Hepatocyte (in vitro differentiated cells): Measurements from ENCODE around the gene ATOH1. TPM values are rescaled to one million over a fixed set of nuclear protein-coding genes. Genes with fewer than 3 reads are reported as not detected.
A peak's percentile ranks its signal among the peaks of the same experiment; 100 is the strongest.

Source experiments
- DNase-seq: peaks from one replicate; pipeline ENCODE4 v3.0.0-alpha.2; 2016; ENCODE audit warnings: low spot score
- H2AFZ ChIP-seq: fragments of 200-600 bp; sonication (generic); 2 replicates; pipeline ENCODE4 v1.6.0; 2016; ENCODE audit warnings: antibody characterized with exemption, mild to moderate bottlenecking
- H3K27ac ChIP-seq: fragments of 200-600 bp; sonication (generic); 2 replicates; pipeline ENCODE4 v1.5.1; 2016; ENCODE audit warnings: mild to moderate bottlenecking
- H3K27me3 ChIP-seq: fragments of 200-600 bp; sonication (generic); 2 replicates; pipeline ENCODE4 v1.6.1; 2016
- H3K36me3 ChIP-seq: fragments of 200-600 bp; sonication (generic); replicated peaks from 2 replicates; pipeline ENCODE4 v1.5.1; 2016; ENCODE audit warnings: low read depth; ENCODE audit not compliant: insufficient read depth
- H3K4me1 ChIP-seq: fragments of 200-600 bp; sonication (generic); 2 replicates; pipeline ENCODE4 v1.5.1; 2016; ENCODE audit warnings: mild to moderate bottlenecking, moderate library complexity; ENCODE audit not compliant: insufficient read depth
- H3K4me2 ChIP-seq: fragments of 200-600 bp; sonication (generic); 2 replicates; pipeline ENCODE4 v1.6.0; 2016
- H3K4me3 ChIP-seq: fragments of 200-600 bp; sonication (generic); 2 replicates; pipeline ENCODE4 v1.5.1; 2016; ENCODE audit warnings: mild to moderate bottlenecking
- H3K79me2 ChIP-seq: fragments of 200-600 bp; sonication (generic); 2 replicates; pipeline ENCODE4 v1.6.0; 2017; ENCODE audit warnings: mild to moderate bottlenecking
- H3K9me2 ChIP-seq: fragments of 200-600 bp; sonication (generic); replicated peaks from 2 replicates; pipeline ENCODE4 v1.6.0; 2017; ENCODE audit warnings: mild to moderate bottlenecking; ENCODE audit not compliant: insufficient read depth
- H3K9me3 ChIP-seq: fragments of 200-600 bp; sonication (generic); 2 replicates; pipeline ENCODE4 v1.5.1; 2016; ENCODE audit warnings: low read depth, mild to moderate bottlenecking
- H4K20me1 ChIP-seq: fragments of 200-600 bp; sonication (generic); 2 replicates; pipeline ENCODE4 v1.6.0; 2016; ENCODE audit warnings: mild to moderate bottlenecking; ENCODE audit not compliant: insufficient read depth, poor library complexity, severe bottlenecking
- EZH2 ChIP-seq: fragments of 200-600 bp; sonication (generic); IDR thresholded peaks from 2 replicates; pipeline ENCODE4 v1.6.1; 2016; ENCODE audit warnings: antibody characterized with exemption, mild to moderate bottlenecking, borderline replicate concordance
- EZH2phosphoT487 ChIP-seq: fragments of 200-600 bp; sonication (generic); IDR thresholded peaks from one replicate; pipeline ENCODE4 v1.6.1; 2018; ENCODE audit warnings: antibody characterized with exemption, mild to moderate bottlenecking, low read depth, moderate library complexity; ENCODE audit not compliant: unreplicated experiment, severe bottlenecking
- WGBS: methylation state at CpG from one replicate; pipeline ENCODE4 v1.1.6; 2016; ENCODE audit warnings: low lambda C conversion rate; ENCODE audit errors: missing lambda C conversion rate; 5-methylcytosine and 5-hydroxymethylcytosine counted together
- polyA plus RNA-seq: library from polyadenylated mRNA; unstranded; fragments of >200 nt; fragmentation: Nextera tagmentation; extraction: Ambion mirVana; gene quantifications from 2 replicates; pipeline ENCODE4 v1.2.1, GENCODE V29; 2016
- total RNA-seq: library from RNA; depleted of rRNA; stranded (reverse); fragments of >200 nt; gene quantifications from 2 replicates; pipeline ENCODE4 v1.2.3, GENCODE V29; 2014
- TF ChIP-seq, protein P1 (sequence below): fragments of 200-600 bp; sonication (generic); IDR thresholded peaks from 2 replicates; pipeline ENCODE4 v1.5.1; 2016; ENCODE audit warnings: antibody characterized with exemption, mild to moderate bottlenecking; ENCODE audit not compliant: poor library complexity

The ATOH1 gene
- total and polyA plus RNA-seq, 2 experiments from 2014 or later: 0.06 to 0.37 TPM

DNA sequence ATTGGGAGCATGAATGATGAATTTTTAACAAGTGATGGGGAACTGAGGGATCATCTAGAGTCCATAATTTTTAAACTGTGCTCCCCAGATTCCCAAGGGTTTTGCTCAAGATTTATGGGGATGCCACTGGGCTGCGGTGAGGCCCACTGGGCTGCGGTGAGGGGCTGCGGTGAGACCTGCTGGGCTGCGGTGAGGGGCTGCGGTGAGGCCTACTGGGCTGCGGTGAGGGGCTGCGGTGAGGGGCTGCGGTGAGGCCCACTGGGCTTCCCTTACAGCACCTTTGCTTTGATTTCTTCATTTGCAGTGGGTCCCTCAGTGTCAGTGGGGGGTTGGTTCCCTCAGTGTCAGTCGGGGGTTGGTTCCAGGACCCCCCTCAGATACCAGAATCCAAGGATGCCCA, 47.4 kb upstream of the ATOH1 start:
- Histone ChIP-seq H3K4me1 (no peaks in the 10 kb centered on the region), H3K9me3 (no peaks in the 10 kb centered on the region), H4K20me1 (no peaks in the 10 kb centered on the region), H3K36me3 (no peaks in the 10 kb centered on the region), H3K4me3 (no peak overlapping the region), H3K27ac (no peak overlapping the region), H3K79me2 (no peaks in the 10 kb centered on the region), H3K4me2 (no peak overlapping the region), H2AFZ (no peak overlapping the region), H3K27me3 (no peaks in the 10 kb centered on the region), H3K9me2 (no peaks in the 10 kb centered on the region)
- no peak for DNase-seq
- WGBS: 97% methylated on average over 8 of the region's 9 CpGs
- TF ChIP-seq EZH2 (no peak), EZH2phosphoT487 (no peak)
- TF ChIP-seq, protein P1, sequence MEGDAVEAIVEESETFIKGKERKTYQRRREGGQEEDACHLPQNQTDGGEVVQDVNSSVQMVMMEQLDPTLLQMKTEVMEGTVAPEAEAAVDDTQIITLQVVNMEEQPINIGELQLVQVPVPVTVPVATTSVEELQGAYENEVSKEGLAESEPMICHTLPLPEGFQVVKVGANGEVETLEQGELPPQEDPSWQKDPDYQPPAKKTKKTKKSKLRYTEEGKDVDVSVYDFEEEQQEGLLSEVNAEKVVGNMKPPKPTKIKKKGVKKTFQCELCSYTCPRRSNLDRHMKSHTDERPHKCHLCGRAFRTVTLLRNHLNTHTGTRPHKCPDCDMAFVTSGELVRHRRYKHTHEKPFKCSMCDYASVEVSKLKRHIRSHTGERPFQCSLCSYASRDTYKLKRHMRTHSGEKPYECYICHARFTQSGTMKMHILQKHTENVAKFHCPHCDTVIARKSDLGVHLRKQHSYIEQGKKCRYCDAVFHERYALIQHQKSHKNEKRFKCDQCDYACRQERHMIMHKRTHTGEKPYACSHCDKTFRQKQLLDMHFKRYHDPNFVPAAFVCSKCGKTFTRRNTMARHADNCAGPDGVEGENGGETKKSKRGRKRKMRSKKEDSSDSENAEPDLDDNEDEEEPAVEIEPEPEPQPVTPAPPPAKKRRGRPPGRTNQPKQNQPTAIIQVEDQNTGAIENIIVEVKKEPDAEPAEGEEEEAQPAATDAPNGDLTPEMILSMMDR: no peak

DNA sequence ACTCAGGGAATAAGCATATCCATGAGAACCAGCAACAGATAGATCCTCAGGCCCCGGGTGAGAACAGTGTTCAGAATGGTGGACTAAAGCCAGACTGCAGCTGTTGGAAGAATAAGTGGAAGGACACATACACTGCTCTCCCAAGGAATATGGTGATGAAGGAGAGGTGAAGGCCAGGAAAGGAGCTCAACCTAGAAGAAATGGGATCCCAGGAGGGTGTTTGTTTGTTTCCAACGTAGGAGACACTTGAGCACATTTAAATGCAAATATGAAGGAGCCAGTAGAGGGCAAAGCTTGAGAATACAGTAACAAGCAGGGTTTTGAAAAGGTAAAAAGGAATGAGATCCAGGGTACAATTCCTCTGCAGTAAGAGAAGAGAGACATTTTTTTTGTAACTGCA, 42.4 kb upstream of the ATOH1 start:
- H3K27ac ChIP-seq: no peak overlapping the region
- H3K27me3 ChIP-seq: no peaks in the 10 kb centered on the region
- no peaks in the 10 kb centered on the region for H4K20me1 ChIP-seq
- H3K9me2 ChIP-seq: no peaks in the 10 kb centered on the region
- H2AFZ ChIP-seq: no peak overlapping the region
- H3K4me1 ChIP-seq: no peaks in the 10 kb centered on the region
- H3K4me2 ChIP-seq: no peak overlapping the region
- no peaks in the 10 kb centered on the region for H3K9me3 ChIP-seq
- no peaks in the 10 kb centered on the region for H3K79me2 ChIP-seq
- no peak overlapping the region for H3K4me3 ChIP-seq
- TF ChIP-seq EZH2phosphoT487: no peak
- no peak for TF ChIP-seq EZH2
- TF ChIP-seq, protein P1: no peak
- no peak for DNase-seq
- no peaks in the 10 kb centered on the region for H3K36me3 ChIP-seq
- WGBS: 62% methylated on average over 2 of the region's 2 CpGs

DNA sequence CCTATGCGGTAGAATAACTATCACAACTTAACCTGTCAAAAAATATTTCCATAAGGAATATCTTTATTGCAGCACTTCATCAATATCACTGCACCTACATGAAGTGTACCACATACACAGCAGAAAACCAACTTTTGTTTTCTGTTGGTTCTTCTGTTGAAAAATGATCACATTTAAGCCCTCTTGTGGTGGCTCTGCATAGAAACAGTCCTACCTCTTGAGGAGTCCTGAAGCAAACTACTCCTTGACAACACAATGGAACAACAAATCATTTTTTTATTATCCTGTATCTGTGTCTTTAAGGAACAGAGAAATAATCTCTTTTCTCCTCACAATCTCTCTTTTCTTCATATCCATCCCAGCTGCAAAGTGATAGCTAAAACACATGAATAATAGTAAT, 39.8 kb upstream of the ATOH1 start:
- Histone ChIP-seq H4K20me1 (no peaks in the 10 kb centered on the region), H3K4me1 (no peaks in the 10 kb centered on the region), H3K4me2 (no peak overlapping the region), H3K36me3 (no peaks in the 10 kb centered on the region), H3K27ac (no peak overlapping the region), H3K4me3 (no peak overlapping the region), H3K79me2 (no peaks in the 10 kb centered on the region), H3K9me2 (no peaks in the 10 kb centered on the region), H2AFZ (no peak overlapping the region), H3K27me3 (no peaks in the 10 kb centered on the region), H3K9me3 (no peaks in the 10 kb centered on the region)
- peak; percentile 53 for DNase-seq
- 91% methylated on average over 1 of the region's 1 CpG for WGBS
- TF ChIP-seq EZH2: no peak
- TF ChIP-seq, protein P1: peak; percentile 50
